ENCODE measurements around the gene AHDC1. TPM values are rescaled to one million over a fixed set of nuclear protein-coding genes. Genes with fewer than 3 reads are reported as not detected.
"Not testable (repeated sequence)": the region's sequence is repeated elsewhere in the genome, so short reads cannot be mapped to it uniquely, and the experiment has no call there.

The AHDC1 gene
- total RNA-seq, 1 donor from 2014 or later: 37.3 TPM

GRCh38 chr1:27521336-27521831 lies 82.6 kb downstream of the AHDC1 start:
- intact Hi-C loops (cut with micrococcal nuclease): no loop called here

GRCh38 chr1:27520651-27521050 lies 83.3 kb downstream of the AHDC1 start:
- intact Hi-C loops (cut with micrococcal nuclease): no loop called here

DNA sequence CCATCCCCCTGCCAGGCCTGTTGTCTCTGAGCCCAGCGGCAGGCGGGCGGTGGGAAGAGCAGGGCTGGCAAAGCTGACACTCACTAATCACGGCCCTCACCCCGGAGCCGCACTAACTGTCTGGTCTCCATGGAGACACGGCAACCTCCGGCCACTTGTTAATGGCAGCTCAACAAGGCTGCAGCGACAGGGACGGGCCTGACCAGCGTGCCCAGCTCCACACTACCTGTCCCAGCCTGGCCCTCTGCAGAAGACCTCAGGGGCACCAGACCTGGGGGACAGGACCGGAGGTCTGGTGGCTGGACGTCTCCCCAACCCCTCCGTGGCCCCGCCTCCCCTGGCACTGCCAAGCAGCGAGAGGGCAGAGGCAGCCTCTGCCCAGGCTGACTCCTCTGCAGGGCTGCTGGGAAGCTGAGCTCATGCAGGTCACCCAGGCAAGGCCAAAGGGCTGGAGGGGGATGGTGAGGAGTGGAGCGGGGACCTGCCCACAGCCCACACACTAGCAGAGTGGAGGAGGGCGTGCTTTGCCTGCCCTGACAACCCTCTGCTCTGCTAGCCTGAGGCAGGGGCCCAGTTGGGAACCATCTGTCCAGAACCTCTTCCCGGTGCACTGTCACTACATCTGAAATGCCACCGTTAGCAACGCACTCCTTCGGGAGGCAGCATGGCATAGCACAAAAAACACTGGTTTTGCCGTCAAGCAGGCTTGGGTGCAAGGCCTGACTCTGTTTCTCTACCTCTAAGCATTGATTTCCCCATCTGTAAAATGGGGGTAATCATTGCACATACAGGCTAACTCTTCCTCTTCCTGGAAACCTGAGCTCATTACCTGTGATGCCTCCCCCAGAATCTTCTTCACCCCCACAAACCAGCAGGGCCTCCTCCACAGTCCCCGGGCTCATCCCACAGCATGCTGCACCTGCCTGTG lies 84.3 kb downstream of the AHDC1 start:
- intact Hi-C loops (cut with micrococcal nuclease): no loop called here

- intact Hi-C loops (cut with micrococcal nuclease): no loop called here
These were observed 85.1 kb downstream of the AHDC1 start for GRCh38 chr1:27518808-27519207.

- intact Hi-C loops (cut with micrococcal nuclease): no loop called here
These were observed 85.8 kb downstream of the AHDC1 start for GRCh38 chr1:27517907-27518718.

GRCh38 chr1:27517301-27517700 lies 86.6 kb downstream of the AHDC1 start:
- intact Hi-C loops (cut with micrococcal nuclease): no loop called here

GRCh38 chr1:27515626-27516025 lies 88.3 kb downstream of the AHDC1 start:
- intact Hi-C loops (cut with micrococcal nuclease): no loop called here

DNA sequence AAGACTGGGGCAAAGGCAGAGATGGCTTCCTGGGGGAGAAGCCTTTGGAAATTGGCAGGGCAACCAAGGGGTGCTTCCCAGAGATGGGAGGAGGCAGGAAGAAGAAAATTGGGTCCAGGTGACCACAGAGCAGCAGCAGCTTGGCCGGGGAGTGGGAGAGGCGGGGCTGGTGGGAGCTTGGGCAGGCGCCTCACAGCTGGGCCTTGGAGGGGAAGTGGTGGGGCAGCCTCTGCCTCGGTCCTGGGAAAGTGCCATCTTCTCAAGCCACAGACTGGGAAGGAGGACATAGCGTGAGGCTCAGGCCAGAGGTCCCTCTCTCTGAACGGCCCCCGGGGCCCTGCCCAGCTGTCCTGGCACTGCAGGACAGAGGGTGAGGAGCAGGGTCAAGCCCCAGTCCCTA lies 90.0 kb downstream of the AHDC1 start:
- intact Hi-C loops (cut with micrococcal nuclease): no loop called here

- intact Hi-C loops (cut with micrococcal nuclease): no loop called here
These were observed 90.4 kb downstream of the AHDC1 start for GRCh38 chr1:27513528-27513927.

GRCh38 chr1:27509127-27510080 lies 94.5 kb downstream of the AHDC1 start:
- intact Hi-C loops (cut with micrococcal nuclease): no loop called here

DNA sequence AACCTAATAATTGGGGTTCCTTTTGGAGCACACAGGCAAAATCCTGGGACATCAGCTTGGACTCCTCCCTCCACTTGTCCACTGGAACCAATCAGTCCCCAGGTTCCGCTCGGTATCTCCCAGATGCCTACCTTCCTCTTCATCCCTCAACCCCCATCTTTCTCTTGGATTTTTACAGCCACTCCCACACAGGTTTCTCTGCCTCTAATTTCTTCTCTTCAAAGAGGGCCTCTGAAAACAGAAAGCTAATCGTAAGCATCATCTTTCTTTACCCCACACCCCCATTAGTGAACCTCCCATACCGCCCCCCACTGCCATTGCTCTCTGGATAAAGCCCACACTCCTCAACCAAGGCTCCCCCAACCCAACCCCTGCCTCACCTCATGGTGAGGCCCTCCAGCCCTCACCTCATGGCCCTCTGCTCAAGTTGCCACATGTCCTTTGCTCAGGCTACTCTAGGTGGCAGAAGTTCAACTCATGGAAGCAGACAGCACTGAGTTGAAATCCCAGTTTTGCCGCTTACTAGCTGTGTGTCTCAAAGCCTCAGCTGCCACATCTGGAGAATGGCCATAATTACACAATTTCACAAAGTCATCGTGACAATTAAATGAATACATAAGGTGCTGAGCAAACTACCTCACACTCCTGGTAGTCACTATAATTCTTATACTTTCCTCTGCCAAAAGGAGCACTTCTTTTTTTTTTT lies 95.8 kb downstream of the AHDC1 start:
- intact Hi-C loops (cut with micrococcal nuclease): no loop called here

DNA sequence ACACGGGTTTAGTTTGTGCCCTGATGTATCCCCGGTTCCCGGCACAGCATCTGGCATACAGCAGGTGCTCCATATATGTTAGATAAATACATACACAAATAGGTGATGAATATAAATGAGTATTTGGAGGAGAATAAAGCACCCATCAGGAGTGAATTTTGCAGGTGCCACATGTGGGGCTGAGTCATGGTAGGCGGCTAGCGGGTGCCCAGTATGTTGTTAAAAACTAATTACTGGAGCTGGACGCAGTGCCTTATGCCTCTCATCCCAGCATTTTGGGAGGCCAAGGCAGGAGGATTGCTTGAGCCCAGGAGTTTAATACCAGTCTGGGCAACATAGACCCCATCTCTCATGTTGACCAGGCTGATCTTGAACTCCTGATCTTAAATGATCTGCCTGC lies 97.2 kb downstream of the AHDC1 start:
- intact Hi-C loops (cut with micrococcal nuclease): no loop called here

DNA sequence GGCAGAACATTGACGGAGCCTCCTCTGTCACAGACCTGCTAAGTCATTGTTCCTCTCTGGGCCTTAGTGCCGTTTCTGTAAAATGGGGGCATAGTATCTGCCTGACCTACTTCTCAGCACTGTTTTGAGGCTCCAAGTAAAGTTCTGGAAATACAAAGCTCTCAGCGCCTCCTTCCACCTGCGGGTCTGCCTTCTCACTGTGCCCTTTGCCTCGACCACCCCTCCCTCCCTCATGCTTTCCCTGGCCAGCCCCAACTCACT lies 98.6 kb downstream of the AHDC1 start:
- intact Hi-C loops (cut with micrococcal nuclease): no loop called here

GRCh38 chr1:27504588-27505419 lies 99.1 kb downstream of the AHDC1 start:
- intact Hi-C loops (cut with micrococcal nuclease): no loop called here

- intact Hi-C loops (cut with micrococcal nuclease): no loop called here
These were observed 99.9 kb downstream of the AHDC1 start for GRCh38 chr1:27503844-27504587.

GRCh38 chr1:27503033-27503432 lies 100.9 kb downstream of the AHDC1 start:
- intact Hi-C loops (cut with micrococcal nuclease): no loop called here

GRCh38 chr1:27501159-27501558 lies 102.8 kb downstream of the AHDC1 start:
- intact Hi-C loops (cut with micrococcal nuclease): not testable (repeated sequence)

DNA sequence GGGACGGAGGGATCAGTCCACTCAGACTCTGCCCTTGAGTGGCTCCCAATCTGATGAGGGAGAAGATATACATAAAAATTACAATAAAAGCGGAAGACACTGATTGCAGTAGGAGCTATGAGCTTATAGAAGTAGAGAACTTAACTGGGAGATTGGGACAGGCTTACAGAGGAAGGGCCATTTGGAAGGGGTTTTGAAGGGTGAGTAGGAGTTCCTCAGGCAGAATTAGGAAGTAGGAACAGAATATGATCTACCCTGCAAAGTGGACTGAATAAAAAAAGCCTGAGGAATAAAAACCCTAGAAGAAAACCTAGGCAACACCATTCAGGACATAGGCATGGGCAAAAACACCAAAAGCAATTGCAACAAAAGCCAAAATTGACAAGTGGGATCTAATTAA lies 104.8 kb downstream of the AHDC1 start:
- intact Hi-C loops (cut with micrococcal nuclease): no loop called here

DNA sequence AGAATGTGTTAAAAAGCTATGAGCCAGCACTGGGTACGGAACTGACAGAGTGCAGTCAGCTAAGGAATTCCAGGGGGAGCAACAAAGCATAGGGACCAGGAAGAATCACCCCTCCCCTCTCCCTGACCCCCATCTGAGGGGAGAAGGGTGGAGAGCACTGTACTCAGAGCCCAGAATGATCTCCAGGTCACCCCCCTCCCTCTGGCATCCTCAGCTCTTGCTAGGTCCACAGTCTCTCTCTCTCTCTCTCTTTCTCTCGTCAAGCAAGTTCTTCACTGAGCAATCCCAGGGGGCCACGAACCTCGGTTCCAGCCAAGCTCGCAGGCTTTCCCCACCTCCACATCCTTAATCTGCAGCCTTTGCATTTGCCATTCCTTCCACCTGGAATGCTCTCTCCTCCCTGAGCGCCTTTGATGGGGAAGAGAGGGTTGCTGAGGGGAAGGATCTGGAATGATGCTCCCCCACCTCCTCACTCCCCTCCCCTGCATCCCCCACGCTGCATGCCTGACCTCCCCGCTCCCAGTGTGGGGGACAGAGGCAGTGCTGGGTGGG lies 107.3 kb downstream of the AHDC1 start:
- intact Hi-C loops (cut with micrococcal nuclease): no loop called here
